GM12801 (cell line): ENCODE data around the gene PCMTD2.

Experiments used
- TF ChIP-seq, protein P1 (sequence below): IDR thresholded peaks from one replicate; pipeline ENCODE4 v1.5.1; 2011; ENCODE audit warnings: control low read depth; ENCODE audit not compliant: insufficient read length; ENCODE audit errors: extremely low read depth

PCMTD2 gene

GRCh38 chr20:64242003-64242796 is 13.3 kb upstream of the PCMTD2 start:
- TF ChIP-seq, protein P1, sequence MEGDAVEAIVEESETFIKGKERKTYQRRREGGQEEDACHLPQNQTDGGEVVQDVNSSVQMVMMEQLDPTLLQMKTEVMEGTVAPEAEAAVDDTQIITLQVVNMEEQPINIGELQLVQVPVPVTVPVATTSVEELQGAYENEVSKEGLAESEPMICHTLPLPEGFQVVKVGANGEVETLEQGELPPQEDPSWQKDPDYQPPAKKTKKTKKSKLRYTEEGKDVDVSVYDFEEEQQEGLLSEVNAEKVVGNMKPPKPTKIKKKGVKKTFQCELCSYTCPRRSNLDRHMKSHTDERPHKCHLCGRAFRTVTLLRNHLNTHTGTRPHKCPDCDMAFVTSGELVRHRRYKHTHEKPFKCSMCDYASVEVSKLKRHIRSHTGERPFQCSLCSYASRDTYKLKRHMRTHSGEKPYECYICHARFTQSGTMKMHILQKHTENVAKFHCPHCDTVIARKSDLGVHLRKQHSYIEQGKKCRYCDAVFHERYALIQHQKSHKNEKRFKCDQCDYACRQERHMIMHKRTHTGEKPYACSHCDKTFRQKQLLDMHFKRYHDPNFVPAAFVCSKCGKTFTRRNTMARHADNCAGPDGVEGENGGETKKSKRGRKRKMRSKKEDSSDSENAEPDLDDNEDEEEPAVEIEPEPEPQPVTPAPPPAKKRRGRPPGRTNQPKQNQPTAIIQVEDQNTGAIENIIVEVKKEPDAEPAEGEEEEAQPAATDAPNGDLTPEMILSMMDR, result no peak

DNA sequence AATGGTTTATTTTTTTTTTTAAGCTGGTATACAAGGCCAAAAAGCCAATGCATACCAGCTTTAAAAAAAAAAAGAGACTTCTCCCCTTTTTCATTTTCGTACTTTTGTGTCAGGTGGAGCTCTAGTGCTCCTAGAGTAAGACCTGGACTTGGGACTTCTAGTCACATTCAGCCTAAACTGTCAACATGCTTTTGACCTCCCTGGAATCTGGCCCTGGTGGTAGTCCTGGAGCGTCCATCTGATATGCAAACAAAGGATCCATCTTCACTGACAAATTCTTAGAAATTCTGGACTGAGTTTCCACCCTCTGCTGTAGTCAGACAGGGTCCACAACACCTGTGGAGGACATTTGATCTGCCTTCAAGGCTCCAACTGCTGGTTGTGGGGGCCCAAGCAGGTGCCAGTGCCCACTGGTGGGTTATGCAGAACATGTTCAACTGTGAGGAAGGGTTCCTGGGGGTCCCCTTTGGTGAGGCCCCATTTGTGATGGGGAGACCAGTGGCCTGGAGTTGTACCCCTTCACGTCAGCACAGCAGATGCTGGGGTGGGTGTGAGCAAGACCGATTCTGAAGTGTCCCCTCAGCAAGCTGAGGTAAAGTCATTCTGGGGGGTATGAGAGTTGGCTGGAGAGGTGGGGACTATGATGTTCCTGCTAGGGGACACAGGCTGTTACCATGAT is 12.6 kb upstream of the PCMTD2 start:
- TF ChIP-seq, protein P1, result no peak

GRCh38 chr20:64244281-64244805 is 11.2 kb upstream of the PCMTD2 start:
- TF ChIP-seq, protein P1, result no peak

GRCh38 chr20:64244870-64245603 is 10.5 kb upstream of the PCMTD2 start:
- TF ChIP-seq, protein P1, result no peak

DNA sequence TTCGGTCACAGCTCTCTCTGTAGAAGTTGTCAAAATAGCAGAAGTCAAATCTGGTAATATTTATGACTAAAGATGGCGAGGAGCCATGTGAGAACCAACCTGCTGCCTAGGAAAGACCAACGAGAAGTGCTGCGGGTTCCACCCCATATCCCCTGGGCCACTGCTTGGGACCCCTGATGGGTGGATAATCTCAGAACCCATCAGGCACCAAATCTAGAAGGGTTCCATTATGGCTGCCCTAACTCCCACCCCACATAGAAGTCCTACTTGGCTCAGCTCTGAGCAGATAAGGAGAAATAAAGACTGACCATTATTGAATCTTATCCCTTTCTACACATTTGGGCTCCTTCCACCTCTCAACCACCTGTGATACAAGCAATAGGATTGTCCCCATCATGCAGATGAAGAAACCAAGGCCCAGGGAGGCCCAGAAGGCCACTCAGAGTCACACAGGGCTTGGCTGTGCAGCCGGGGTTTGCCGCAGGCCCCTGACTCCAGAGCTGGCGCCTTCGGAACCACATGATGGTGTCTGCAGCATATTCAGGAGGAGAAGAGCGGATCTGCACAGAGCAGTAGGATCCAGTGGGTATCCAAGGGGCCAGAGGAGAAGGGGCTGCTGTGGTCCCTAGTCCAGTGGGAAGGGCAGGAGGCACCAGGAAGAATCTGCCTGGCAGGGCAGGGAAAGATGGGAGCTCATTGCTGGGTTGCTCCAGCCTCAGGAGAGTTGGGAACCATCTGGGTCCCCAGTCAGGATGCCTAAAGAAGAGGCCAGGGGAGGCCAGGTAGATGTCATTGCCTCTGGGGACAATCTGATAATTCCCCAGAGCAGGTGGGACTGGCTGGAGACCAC is 9.6 kb upstream of the PCMTD2 start:
- TF ChIP-seq, protein P1, result no peak

DNA sequence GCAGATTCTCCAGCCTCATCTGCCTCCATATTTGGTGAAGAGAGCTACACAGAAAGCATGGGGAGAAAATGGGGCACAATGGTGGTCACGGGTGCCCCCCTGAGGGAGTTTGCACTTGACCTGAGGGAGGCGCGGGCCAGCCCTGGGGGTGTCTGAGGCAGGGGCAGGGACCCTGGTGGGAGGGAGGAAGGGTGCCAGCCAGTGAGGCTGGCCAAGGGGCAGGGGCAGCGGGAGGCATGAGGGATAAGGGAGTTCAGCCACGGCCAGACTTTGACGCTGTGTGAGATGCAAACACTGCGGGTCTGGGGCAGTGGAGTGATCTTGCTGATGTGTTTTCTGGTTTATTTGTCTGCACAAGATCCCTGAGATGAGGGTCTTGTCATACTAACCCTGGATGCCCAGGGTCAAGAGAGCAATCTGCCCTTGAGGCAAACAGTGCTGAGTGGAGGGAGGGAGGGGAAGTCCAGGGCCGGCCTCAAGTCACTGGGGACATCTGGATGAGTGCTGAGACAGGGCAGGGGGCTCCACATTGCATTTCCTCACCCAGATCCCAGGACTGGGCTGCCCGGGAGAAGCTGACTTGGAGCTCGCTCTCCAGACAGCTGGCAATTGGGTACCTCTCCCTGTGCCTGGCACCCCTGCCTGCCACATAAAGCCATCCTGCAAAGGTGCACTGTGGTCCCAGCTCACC is 8.8 kb upstream of the PCMTD2 start:
- TF ChIP-seq, protein P1, result no peak
